ENCODE measurements around the gene PPP2R1B.

The PPP2R1B gene

DNA sequence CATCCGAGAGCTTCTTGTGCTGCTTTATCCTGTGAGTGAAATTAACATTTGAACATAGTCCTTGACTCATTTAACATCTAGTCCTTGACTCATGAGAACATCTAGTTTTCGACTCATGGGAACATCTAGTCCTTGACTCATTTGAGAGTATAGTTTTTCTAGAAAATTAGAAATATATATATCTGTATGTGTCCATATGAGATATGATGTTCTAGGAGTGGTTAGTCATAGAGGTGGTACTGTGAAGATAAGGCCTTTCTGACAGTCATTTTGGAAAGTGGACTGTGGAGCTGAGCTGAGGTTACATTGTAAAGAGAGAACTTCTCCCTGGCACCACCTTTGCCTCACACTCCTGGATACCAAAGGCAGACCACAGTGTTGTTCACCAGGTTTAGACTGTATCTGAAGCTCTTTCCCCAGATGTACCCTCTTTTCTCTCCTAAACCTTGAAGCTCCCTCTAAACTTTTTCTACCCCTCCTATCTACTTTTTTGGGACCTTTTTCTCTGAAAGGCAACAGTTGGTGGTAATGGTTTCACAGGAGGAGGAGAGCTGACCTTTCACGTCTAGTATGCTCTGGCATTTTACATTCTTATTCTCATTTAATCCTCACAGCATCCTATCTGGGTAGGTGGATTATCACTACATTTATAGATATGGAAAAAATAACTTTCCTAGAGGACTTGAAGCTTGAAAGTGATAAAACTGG, 67.2 kb downstream of the PPP2R1B start:
- Histone ChIP-seq H4K20me1 (ENCODE audit: low read depth, low read length) (no peaks in the 10 kb centered on the region), H3K27ac (ENCODE audit: low read depth, low read length) (no peak overlapping the region), H3K9me3 (ENCODE audit: insufficient read depth, low read length) (no peaks in the 10 kb centered on the region), H3K4me3 (ENCODE audit: insufficient read depth, low read length, poor library complexity, severe bottlenecking) (no peak overlapping the region), H3F3A (ENCODE audit: insufficient read depth) (no peaks in the 10 kb centered on the region), H3K27me3 (ENCODE audit: low read length) (no peaks in the 10 kb centered on the region), H3K36me3 (ENCODE audit: low read length) (no peaks in the 10 kb centered on the region), H3K9me2 (replicated peaks; ENCODE audit: insufficient read depth, low read length) (no peaks in the 10 kb centered on the region), H3K9ac (ENCODE audit: low read length) (no peak overlapping the region), H3K79me2 (ENCODE audit: insufficient read depth, low read length) (no peaks in the 10 kb centered on the region), H2AFZ (ENCODE audit: low read depth, low read length, severe bottlenecking) (no peak overlapping the region), H3K4me2 (ENCODE audit: low read depth, low read length, poor library complexity, severe bottlenecking) (no peak overlapping the region)
- TF ChIP-seq EZH2phosphoT487 (conservative IDR thresholded peaks at IDR 0.05; ENCODE audit: low read length), result no peak
- TF ChIP-seq, protein P1, sequence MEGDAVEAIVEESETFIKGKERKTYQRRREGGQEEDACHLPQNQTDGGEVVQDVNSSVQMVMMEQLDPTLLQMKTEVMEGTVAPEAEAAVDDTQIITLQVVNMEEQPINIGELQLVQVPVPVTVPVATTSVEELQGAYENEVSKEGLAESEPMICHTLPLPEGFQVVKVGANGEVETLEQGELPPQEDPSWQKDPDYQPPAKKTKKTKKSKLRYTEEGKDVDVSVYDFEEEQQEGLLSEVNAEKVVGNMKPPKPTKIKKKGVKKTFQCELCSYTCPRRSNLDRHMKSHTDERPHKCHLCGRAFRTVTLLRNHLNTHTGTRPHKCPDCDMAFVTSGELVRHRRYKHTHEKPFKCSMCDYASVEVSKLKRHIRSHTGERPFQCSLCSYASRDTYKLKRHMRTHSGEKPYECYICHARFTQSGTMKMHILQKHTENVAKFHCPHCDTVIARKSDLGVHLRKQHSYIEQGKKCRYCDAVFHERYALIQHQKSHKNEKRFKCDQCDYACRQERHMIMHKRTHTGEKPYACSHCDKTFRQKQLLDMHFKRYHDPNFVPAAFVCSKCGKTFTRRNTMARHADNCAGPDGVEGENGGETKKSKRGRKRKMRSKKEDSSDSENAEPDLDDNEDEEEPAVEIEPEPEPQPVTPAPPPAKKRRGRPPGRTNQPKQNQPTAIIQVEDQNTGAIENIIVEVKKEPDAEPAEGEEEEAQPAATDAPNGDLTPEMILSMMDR (IDR thresholded peaks at IDR 0.05; ENCODE audit: insufficient read depth, low read length, poor library complexity, severe bottlenecking), result no peak

DNA sequence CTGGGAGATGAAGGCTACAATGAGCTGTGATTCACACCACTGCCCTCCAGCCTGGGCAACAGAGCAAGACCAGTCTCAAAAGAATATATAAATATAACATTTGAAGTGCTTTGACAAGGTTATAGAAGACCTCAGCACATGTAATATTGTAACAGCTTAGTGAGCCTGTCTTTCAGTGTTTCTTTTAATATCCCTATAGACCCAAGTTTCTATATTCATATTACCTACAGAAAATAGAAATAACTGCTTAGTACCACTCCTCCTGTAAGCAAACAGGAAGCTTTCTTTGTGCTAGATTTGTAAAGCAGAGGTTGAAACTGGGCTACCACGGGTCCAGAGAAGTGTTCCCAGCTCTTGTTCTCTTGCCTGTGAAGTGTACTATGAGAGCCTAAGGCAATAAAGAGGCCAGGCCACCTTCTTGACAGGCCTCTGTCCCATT, 68.2 kb downstream of the PPP2R1B start:
- no peak overlapping the region for H3K4me3 ChIP-seq (ENCODE audit: insufficient read depth, low read length, poor library complexity, severe bottlenecking)
- no peak overlapping the region for H3K4me2 ChIP-seq (ENCODE audit: low read depth, low read length, poor library complexity, severe bottlenecking)
- TF ChIP-seq EZH2phosphoT487 (conservative IDR thresholded peaks at IDR 0.05; ENCODE audit: low read length), result no peak
- TF ChIP-seq, protein P1 (IDR thresholded peaks at IDR 0.05; ENCODE audit: insufficient read depth, low read length, poor library complexity, severe bottlenecking), result no peak

DNA sequence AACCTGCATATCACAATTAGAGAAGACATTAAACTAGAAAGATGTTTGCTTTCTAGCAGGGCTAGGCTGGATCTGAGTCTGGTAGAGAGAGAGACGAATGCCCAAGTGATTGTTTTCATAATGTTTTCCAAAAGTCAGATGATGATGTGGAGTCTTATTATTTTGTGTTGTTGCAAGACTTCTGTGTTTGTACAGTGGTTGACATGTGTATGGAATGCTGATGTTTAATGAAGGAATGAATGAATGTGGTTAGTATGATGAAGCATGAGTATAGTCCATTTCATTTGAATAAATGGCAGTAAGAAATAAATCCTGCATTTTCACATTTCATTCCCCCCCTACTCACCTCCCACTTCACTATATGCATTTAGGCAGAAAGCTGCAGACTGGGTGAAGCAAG, 69.6 kb downstream of the PPP2R1B start:
- Histone ChIP-seq H3K79me2 (ENCODE audit: insufficient read depth, low read length) (no peaks in the 10 kb centered on the region), H3K4me2 (ENCODE audit: low read depth, low read length, poor library complexity, severe bottlenecking) (no peak overlapping the region), H3K4me3 (ENCODE audit: insufficient read depth, low read length, poor library complexity, severe bottlenecking) (no peak overlapping the region), H2AFZ (ENCODE audit: low read depth, low read length, severe bottlenecking) (no peak overlapping the region), H3F3A (ENCODE audit: insufficient read depth) (no peaks in the 10 kb centered on the region), H3K9ac (ENCODE audit: low read length) (no peak overlapping the region), H3K36me3 (ENCODE audit: low read length) (no peaks in the 10 kb centered on the region), H4K20me1 (ENCODE audit: low read depth, low read length) (no peaks in the 10 kb centered on the region), H3K27me3 (ENCODE audit: low read length) (no peaks in the 10 kb centered on the region), H3K9me3 (ENCODE audit: insufficient read depth, low read length) (no peaks in the 10 kb centered on the region), H3K9me2 (replicated peaks; ENCODE audit: insufficient read depth, low read length) (no peaks in the 10 kb centered on the region), H3K27ac (ENCODE audit: low read depth, low read length) (no peak overlapping the region)
- TF ChIP-seq, protein P1 (IDR thresholded peaks at IDR 0.05; ENCODE audit: insufficient read depth, low read length, poor library complexity, severe bottlenecking), result no peak
- TF ChIP-seq EZH2phosphoT487 (conservative IDR thresholded peaks at IDR 0.05; ENCODE audit: low read length), result no peak

More for the DNA sequence above, 68.2 kb downstream of the PPP2R1B start:
- H3K9ac ChIP-seq (ENCODE audit: low read length), result no peak overlapping the region
- H3K9me3 ChIP-seq (ENCODE audit: insufficient read depth, low read length), result no peaks in the 10 kb centered on the region
- no peaks in the 10 kb centered on the region for H3K9me2 ChIP-seq (replicated peaks; ENCODE audit: insufficient read depth, low read length)
- no peaks in the 10 kb centered on the region for H3K36me3 ChIP-seq (ENCODE audit: low read length)
- H3F3A ChIP-seq (ENCODE audit: insufficient read depth), result no peaks in the 10 kb centered on the region
- H3K27me3 ChIP-seq (ENCODE audit: low read length), result no peaks in the 10 kb centered on the region
- no peaks in the 10 kb centered on the region for H4K20me1 ChIP-seq (ENCODE audit: low read depth, low read length)
- H3K27ac ChIP-seq (ENCODE audit: low read depth, low read length), result no peak overlapping the region
- no peaks in the 10 kb centered on the region for H3K79me2 ChIP-seq (ENCODE audit: insufficient read depth, low read length)
- no peak overlapping the region for H2AFZ ChIP-seq (ENCODE audit: low read depth, low read length, severe bottlenecking)

Measured in SU-DHL-6 (cell line).